ENCODE data around the gene ATRN.
"Not testable (repeated sequence)": the region's sequence is repeated elsewhere in the genome, so short reads cannot be mapped to it uniquely, and the experiment has no call there.

The ATRN gene

DNA sequence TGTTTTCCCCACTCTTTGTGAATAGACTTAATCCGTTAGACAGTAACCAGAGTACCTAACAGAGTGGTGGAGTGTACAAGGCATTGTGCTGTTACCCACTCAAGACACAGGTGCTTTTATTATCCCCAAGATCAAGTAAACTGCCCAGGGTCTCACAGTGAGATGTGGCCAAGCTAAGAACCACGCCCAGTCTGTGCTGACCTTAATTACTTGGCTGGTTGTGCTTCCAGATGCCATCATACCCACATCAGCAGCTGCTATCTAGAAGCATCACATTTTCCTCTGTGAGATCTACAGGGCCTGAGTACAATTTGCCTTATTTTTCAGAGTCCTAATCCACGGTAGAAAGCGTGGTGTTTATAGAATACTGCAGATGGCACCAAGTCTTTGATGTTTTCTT is 122.1 kb downstream of the ATRN start:
- Mint-ChIP-seq H3K4me1 (no peaks in the 10 kb centered on the region), H3K27ac (no peak overlapping the region), H3K9me3 (peaks cover 5% of the 10 kb centered on the region), H3K36me3 (ENCODE audit: low read depth) (peaks cover 72% of the 10 kb centered on the region), H3K27me3 (ENCODE audit: low read depth) (no peaks in the 10 kb centered on the region), H3K4me3 (no peak overlapping the region)
- TF ChIP-seq, protein P1, sequence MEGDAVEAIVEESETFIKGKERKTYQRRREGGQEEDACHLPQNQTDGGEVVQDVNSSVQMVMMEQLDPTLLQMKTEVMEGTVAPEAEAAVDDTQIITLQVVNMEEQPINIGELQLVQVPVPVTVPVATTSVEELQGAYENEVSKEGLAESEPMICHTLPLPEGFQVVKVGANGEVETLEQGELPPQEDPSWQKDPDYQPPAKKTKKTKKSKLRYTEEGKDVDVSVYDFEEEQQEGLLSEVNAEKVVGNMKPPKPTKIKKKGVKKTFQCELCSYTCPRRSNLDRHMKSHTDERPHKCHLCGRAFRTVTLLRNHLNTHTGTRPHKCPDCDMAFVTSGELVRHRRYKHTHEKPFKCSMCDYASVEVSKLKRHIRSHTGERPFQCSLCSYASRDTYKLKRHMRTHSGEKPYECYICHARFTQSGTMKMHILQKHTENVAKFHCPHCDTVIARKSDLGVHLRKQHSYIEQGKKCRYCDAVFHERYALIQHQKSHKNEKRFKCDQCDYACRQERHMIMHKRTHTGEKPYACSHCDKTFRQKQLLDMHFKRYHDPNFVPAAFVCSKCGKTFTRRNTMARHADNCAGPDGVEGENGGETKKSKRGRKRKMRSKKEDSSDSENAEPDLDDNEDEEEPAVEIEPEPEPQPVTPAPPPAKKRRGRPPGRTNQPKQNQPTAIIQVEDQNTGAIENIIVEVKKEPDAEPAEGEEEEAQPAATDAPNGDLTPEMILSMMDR (IDR thresholded peaks at IDR 0.05; ENCODE audit: unreplicated experiment in 3 of 3): no peak

DNA sequence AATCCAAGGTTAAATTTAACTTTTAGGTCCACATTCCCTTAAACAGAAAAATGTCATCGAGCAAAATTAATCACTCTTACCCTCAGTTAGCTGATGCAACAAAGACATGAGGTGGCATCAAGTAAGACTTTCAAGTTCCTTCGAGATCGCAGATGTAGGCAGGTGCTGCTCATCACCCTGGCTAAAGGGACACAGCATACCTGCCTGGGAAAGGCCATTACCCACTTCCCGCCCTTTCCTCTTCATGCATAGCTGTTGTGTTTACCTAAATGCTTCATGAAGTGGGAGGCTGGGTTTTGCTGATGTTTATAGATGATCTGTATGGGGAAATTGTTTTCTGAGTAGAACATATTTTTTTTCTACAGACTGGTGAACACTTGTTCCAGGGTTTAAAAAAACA is 124.7 kb downstream of the ATRN start:
- Mint-ChIP-seq H3K27ac (peak overlapping the region in 1 of 3 experiments; percentile 80), H3K4me1 (no peaks in the 10 kb centered on the region), H3K27me3 (ENCODE audit: low read depth) (no peaks in the 10 kb centered on the region), H3K36me3 (ENCODE audit: low read depth) (peaks cover 70% of the 10 kb centered on the region), H3K9me3 (no peaks in the 10 kb centered on the region), H3K4me3 (no peak overlapping the region)
- TF ChIP-seq, protein P1 (IDR thresholded peaks at IDR 0.05; ENCODE audit: unreplicated experiment in 3 of 3): no peak

DNA sequence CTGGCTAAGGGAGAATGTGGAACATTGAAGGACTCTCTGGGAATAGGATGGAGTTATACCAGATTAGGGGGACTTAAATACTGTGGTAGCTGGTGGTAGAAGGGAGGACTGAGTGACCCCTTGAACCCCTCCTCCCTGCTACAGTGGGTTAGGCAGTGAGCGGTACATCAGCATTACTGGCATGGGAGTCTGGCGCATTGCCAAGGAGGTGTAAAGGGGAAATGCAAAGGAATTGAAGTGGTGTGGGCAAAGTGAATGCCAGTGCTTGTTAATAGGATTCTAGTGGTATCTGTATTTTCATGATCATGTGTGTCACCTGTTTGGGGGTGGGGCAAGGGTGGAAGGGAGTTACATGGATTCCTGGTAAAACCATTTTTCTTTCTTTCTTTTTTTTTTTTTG is 132.3 kb downstream of the ATRN start:
- no peaks in the 10 kb centered on the region for H3K27me3 Mint-ChIP-seq (ENCODE audit: low read depth)
- H3K4me1 Mint-ChIP-seq: no peaks in the 10 kb centered on the region
- H3K4me3 Mint-ChIP-seq: no peak overlapping the region
- peaks cover 70% of the 10 kb centered on the region for H3K36me3 Mint-ChIP-seq (ENCODE audit: low read depth)
- H3K9me3 Mint-ChIP-seq: no peaks in the 10 kb centered on the region
- TF ChIP-seq, protein P1 (IDR thresholded peaks at IDR 0.05; ENCODE audit: unreplicated experiment in 3 of 3): no peak
- no peak overlapping the region for H3K27ac Mint-ChIP-seq

DNA sequence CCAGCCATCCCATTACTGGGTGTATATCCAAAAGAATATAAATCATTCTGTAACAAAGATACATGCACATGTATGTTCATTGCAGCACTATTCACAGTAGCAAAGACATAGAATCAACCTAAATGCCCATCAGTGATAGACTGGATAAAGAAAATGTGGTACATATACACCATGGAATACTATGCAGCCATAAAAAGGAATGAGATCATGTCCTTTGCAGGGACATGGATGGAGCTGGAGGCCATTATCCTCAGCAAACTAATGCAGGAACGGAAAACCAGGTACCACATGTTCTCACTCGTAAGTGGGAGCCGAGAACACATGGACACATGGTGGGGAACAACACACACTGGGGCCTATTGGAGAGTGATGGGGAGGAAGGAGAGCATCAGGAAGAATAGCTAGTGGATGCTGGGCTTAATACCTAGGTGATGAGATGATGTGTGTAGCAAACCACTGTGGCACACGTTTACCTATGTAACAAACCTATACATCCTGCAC is 134.6 kb downstream of the ATRN start:
- H3K9me3 Mint-ChIP-seq; H3K27me3 Mint-ChIP-seq (ENCODE audit: low read depth); H3K27ac Mint-ChIP-seq; H3K4me3 Mint-ChIP-seq; H3K4me1 Mint-ChIP-seq: not testable (repeated sequence)
- peaks cover 74% of the 10 kb centered on the region for H3K36me3 Mint-ChIP-seq (ENCODE audit: low read depth)

DNA sequence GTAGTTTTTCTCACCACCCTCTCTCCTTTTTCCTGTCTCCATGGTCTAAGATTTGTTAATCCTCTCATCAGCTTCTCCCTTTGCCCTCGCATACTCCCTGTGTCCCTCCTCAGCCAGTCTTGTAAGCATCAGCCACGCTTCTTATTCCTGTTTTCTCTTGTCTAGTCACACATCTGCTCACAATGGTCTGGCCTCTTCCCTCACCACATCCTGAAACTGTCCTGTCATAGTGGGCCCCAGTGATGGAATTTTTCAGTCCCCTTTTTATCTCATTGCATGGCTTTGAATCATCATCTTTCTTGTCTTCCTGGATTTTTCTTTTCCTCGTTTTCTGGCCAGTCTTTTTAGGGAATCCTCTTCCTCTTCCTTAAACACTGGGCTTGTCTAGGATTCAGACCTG is 135.2 kb downstream of the ATRN start:
- Mint-ChIP-seq H3K4me1 (no peaks in the 10 kb centered on the region), H3K9me3 (no peaks in the 10 kb centered on the region), H3K36me3 (ENCODE audit: low read depth) (peaks cover 71% of the 10 kb centered on the region), H3K27ac (no peak overlapping the region), H3K4me3 (no peak overlapping the region), H3K27me3 (ENCODE audit: low read depth) (no peaks in the 10 kb centered on the region)
- TF ChIP-seq, protein P1 (IDR thresholded peaks at IDR 0.05; ENCODE audit: unreplicated experiment in 3 of 3): no peak

DNA sequence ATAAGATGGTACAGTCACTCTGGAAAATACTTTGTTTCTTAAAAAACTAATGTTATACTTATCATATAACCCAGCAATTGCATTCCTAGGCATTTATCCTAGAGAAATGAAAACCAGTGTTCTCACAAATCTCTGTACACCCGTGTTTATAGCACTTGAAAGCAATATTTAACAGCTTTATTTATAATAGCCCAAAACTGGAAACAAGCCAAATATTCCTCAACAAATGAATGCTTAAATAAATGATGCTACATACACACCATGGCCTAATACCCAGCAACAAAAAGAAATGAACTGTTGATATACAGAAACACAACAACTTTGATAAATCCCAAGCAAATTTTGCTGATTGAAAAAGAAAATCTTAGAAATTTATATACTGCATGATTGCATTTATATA is 141.1 kb downstream of the ATRN start:
- Mint-ChIP-seq H3K27ac (no peak overlapping the region), H3K4me1 (peaks cover 15% of the 10 kb centered on the region), H3K4me3 (no peak overlapping the region), H3K36me3 (ENCODE audit: low read depth) (peaks cover 41% of the 10 kb centered on the region), H3K9me3 (no peaks in the 10 kb centered on the region), H3K27me3 (ENCODE audit: low read depth) (no peaks in the 10 kb centered on the region)
- TF ChIP-seq, protein P1 (IDR thresholded peaks at IDR 0.05; ENCODE audit: unreplicated experiment in 3 of 3): no peak

All from nephron (organoid).